Activated CD4-positive, CD25-positive, alpha-beta regulatory T cell treated with anti-CD3 and anti-CD28 coated beads, Interleukin-2, amount 50 U/mL, for 72 hours (primary cell): ENCODE data around the gene TICRR.
A peak's percentile ranks its signal among the peaks of the same experiment; 100 is the strongest.

ENCODE experiments used
- DNase-seq: peaks from one replicate; pipeline ENCODE4 v3.0.0; 2021

The TICRR gene

GRCh38 chr15:89628806-89629715 lies 53.8 kb downstream of the TICRR start:
- DNase-seq: no peak

DNA sequence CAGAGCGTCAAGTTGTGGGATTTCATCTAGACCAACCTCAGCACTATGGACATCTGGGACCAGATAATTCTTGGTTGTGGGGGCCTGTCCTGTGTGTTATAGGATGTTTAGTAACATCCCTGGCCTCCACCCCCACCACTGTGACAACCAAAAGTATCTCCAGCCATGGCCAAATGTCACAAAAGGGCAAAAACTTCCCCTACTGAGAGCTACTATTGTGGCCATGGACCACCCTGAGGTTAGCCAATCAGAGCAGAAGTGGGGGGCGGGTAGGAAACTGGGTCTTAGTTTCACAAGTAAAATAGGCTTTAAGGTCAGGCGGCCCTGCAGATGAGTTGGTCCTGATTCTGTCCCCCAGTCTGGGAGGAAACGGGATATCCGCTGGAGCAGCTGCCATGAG lies 54.6 kb downstream of the TICRR start:
- no peak for DNase-seq

- no peak for DNase-seq
Observed at GRCh38 chr15:89630260-89630659, 55.0 kb downstream of the TICRR start.

DNA sequence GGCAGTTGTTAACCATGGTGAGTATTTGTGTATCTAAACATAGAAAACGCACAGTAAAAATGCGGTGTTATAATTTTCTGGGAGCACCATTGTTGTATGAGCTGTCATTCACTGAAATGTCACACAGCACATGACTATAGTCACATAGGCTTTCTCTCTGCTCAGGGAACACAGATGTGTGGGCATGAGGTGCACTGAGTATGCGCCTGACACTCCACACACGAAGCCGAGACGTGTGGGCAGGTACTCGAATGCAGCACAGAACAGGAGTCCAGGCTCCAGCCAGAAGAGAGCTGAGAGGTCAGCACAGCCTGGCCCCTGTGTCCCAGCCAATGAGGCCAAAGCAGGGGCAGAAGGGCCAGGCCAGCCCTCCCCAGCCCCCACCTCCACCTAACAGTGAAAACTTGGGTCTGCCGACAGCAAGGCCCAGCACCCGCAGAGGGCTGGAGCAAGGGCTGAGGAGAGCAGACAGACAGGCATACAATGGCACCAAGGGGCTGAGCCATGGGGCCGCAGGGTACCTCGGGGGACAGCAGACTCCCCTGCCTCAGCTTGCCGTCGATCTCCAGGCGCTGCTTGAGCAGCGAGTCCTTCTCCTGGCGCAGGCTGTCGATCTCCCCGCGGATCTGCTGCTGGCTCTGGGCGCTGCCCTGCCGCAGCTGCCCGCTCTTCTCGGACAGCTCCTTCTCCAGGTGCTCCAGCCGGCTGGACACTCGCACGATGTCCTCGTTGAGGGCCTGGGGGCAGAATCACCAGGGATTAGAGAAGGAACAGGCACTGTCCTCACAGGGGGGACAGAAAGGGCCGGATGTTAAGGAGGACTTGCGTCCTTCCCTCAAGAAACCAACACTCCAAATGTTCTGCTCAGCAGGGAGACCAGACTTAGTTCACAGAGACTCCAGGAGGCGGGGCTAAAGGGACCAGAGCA lies 56.0 kb downstream of the TICRR start:
- DNase-seq: no peak

- DNase-seq: no peak
Observed at GRCh38 chr15:89631902-89632264, 56.6 kb downstream of the TICRR start.

GRCh38 chr15:89632563-89633430 lies 57.5 kb downstream of the TICRR start:
- no peak for DNase-seq

DNA sequence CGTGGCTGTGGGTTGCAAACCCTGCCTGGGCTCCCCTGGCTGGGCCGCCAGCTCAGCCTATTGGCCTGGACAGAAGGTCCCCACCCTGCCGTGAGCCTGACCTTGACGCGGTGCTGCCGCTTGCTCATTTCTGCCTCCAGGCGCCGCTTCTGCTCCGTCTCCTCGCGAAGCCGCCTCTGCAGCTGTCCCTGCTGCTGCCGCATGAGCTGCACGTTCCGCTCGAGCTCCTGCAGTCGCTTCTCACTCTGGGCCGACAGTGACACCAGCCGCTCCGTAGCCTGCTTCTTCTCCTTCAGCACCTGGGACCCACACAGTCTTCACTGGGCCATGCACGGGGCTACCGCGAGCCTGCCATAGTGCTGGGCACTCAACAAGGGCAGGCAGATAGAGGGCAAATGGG lies 58.3 kb downstream of the TICRR start:
- no peak for DNase-seq

- no peak for DNase-seq
Observed at GRCh38 chr15:89640245-89640644, 65.0 kb downstream of the TICRR start.

DNA sequence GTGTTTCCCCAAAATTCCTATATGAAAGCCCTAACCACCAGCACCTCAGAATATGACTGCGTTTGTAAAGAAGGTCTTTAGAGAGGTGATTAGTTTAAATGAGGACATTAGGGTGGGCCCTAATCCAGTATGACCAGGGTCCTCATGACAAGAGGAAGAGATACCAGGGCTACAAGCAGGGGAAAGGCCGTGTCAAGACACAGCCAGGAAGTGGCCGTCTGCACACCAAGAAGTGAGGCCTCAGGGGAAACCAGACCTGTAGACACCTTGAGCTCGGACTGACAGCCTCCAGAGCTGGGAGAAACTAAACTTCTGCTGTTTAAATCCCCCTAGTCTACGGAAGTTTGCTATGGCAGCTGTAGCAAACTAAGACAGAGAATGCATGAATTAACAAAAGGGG lies 65.8 kb downstream of the TICRR start:
- DNase-seq: no peak

DNA sequence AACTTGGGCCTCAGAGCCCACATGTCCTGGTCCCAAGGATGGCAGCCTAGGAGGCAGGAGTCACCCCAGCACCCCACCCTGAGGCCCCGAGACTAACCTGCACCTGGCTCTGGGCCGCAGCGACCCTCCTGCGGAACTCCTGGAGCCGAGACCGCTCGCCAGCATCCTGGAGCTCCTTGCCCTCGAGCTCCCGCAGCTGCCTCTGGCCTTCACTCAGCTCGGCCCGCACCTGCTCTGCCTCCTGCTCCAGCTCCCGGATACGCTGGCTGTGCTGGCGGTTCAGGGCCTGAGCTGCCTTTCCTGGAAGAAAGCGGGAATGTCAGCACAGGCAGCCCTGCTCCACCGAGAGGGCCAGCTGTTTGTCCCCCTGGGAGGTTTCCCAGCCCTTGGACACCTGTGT lies 66.8 kb downstream of the TICRR start:
- DNase-seq: no peak

- no peak for DNase-seq
Observed at GRCh38 chr15:89645680-89646079, 70.4 kb downstream of the TICRR start.

- no peak for DNase-seq
Observed at GRCh38 chr15:89646416-89647141, 71.3 kb downstream of the TICRR start.

DNA sequence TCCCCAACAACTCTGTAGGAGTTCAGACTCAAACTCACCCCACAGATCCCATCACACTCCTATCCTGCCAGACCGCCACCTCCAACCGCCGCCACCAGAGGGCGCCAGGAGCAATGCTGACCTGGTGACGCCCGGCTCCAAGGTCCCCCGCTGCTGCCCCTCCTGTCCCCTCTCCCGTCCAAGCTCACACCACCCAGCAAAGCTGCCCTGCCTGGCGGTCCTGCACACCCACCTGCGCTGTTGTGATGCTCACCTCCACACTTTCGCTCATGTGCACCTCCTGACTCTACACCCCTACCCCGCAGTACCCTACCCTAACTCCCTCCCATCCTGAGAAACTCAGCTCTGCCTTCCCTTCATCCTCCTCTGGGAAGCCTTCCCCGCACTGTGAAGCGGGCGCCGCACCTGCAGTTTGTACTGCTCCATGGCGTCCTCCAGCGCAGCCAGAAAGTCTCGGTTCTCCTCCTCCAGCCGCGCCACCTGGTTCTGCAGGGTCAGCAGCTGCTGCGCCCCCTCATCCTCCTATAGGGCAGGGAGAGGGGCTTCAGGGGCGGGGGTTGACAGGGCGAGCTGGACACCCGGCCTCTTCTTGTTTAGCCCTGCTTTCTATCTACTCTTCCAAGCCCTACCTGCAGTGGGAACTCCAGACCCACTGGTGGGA lies 72.1 kb downstream of the TICRR start:
- DNase-seq: peak; percentile 75

- DNase-seq: no peak
Observed at GRCh38 chr15:89648106-89649012, 73.1 kb downstream of the TICRR start.

- no peak for DNase-seq
Observed at GRCh38 chr15:89649013-89649625, 73.8 kb downstream of the TICRR start.

- no peak for DNase-seq
Observed at GRCh38 chr15:89649716-89650115, 74.4 kb downstream of the TICRR start.

DNA sequence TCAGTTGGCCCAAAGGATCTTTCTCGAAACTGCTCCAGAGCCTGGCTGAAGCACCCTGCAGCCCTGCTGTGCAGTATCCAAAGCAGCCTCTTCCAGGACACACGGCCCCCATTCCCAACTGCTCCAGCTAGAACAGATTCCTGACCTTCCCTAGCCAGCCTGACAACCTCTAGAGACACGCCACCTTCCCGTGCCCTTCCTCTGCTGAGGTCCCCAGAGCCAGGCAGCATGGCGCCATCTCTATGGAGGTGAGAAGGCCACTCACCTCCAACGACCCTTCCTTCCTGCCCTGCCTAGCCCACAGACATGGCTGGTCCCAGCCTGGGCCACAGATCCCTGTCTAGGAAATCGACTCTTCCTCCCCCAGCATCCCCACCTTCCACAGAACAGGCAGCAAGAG lies 76.9 kb downstream of the TICRR start:
- no peak for DNase-seq

- DNase-seq: no peak
Observed at GRCh38 chr15:89652666-89653065, 77.4 kb downstream of the TICRR start.

DNA sequence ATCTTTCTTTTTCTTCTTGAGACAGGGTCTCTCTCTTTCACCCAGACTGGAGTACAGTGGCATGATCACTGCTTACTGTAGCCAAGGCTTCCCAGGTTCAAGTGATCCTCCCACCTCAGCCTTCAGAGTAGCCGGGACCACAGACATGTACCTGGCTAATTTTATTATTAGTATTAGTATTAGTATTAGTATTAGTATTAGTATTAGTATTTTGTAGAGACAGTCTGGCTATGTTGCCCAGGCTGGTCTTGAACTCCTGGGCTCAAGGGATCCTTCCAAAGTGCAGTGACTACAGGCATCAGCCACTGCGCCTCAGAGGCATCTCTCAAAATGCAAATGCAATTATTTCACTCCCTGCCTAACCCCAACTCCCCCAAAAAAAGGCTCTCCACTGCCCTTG lies 78.3 kb downstream of the TICRR start:
- DNase-seq: no peak

- DNase-seq: no peak
Observed at GRCh38 chr15:89654301-89654761, 79.1 kb downstream of the TICRR start.
